DLD1 (cell line): ENCODE results near the gene LXN.

ENCODE experiments used
- in situ Hi-C: cut with HindIII; loops from 2 replicates; pipeline ENCODE4 v1.10.0; 2017; ENCODE audit warnings: low sequenced_read_pairs

The LXN gene

DNA sequence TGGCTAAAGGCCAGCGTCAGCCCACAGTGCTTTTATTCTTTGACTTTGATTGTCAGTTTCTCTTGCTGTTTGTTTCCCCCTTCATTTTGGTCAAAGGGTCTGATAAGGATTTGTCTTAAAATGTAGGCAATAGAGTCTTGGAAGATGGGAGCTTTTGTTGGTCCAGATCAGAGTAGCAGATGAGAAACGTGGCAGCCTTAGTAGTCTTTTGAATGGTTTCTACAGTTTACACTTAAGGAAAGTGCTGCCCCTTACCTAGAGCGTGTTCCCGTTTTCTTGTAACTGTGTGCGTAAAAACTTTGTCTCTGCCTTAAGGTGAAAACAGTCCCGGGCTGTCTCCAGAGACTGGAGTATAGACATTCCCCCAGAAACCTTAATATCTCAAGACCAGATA, 630 bp downstream of the LXN start:
- in situ Hi-C loops = loop anchor here (25.0 kb wide), 1 partner anchor 115 kb away; no protein-coding TSS in a partner anchor

- in situ Hi-C loops = loop anchor here (25.0 kb wide), 1 partner anchor 119 kb away; no protein-coding TSS in a partner anchor
Observed at GRCh38 chr3:158668506-158668905, 3.9 kb downstream of the LXN start.

GRCh38 chr3:158666416-158666815, 6.0 kb downstream of the LXN start:
- in situ Hi-C loops = loop anchor here (25.0 kb wide), 1 partner anchor 121 kb away; no protein-coding TSS in a partner anchor

DNA sequence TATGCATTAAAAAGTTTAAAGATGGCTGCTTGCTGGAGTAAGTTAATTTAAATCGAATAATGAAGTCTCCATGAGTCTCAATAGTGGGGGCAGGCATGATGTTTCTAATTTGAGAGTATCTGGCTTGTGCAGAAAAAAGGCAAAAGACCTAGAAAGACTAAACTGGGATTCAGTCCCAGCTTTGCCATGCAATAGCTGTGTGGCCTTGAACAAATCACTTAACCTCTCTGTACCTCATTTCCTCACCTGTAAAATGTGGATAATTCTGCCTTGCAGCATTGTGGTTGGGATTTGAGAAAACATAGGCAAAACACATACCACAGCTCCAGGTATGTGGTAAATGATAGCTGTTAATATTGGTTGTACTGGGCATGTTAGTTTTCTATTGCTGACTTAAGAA, 8.6 kb downstream of the LXN start:
- in situ Hi-C loops = loop anchor here (25.0 kb wide), 1 partner anchor 123 kb away; no protein-coding TSS in a partner anchor

GRCh38 chr3:158663246-158663645, 9.2 kb downstream of the LXN start:
- in situ Hi-C loops = loop anchor here (25.0 kb wide), 1 partner anchor 124 kb away; no protein-coding TSS in a partner anchor

- in situ Hi-C loops = loop anchor here (25.0 kb wide), 1 partner anchor 127 kb away; no protein-coding TSS in a partner anchor
Observed at GRCh38 chr3:158660711-158661110, 11.7 kb downstream of the LXN start.

- in situ Hi-C loops = loop anchor here (25.0 kb wide), 1 partner anchor 128 kb away; no protein-coding TSS in a partner anchor
Observed at GRCh38 chr3:158659454-158660237, 12.8 kb downstream of the LXN start.

GRCh38 chr3:158658889-158659288, 13.6 kb downstream of the LXN start:
- in situ Hi-C loops = loop anchor here (25.0 kb wide), 1 partner anchor 128 kb away; no protein-coding TSS in a partner anchor

DNA sequence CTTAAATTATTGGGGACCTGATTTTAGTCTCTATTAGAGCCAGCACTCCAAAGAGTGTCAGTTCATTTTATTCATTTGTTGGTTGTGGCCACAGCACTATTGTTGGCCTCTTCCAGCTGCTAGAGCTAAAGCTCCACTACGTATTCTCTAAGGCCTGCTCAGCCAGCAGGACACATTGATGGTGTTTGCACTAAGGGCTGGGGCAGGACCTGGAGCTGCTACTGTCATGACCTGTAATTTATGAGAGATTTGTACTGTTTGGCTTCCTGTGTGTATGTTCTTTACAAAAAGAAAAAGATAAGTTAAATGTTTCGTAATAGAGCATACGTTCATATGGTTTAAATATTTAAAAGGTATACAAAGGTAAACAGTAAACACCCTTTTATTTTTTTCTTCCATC, 20.0 kb downstream of the LXN start:
- in situ Hi-C loops = loop anchor here (25.0 kb wide), 1 partner anchor 135 kb away; no protein-coding TSS in a partner anchor

- in situ Hi-C loops = loop anchor here (25.0 kb wide), 1 partner anchor 136 kb away; no protein-coding TSS in a partner anchor
Observed at GRCh38 chr3:158651192-158651591, 21.3 kb downstream of the LXN start.

DNA sequence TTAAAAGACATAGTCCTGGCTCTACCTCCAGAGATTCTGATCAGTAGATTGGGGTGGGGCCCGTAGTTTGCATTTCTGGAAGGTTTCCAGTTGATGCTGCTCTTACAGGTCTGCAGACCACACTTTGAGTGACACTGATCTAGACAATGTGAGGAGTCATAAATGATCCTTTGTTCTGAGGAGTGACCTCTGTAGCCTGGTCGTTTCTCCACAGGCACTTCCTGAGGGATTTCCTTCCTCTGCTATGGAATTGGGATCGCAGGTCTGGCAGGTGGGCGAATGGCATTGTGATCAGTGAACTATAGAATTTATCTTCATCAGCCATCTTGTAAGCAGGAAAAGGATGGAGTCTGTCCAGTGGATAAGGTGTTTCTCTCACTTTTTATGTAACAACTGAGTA, 22.7 kb downstream of the LXN start:
- in situ Hi-C loops = loop anchor here (25.0 kb wide), 1 partner anchor 138 kb away; no protein-coding TSS in a partner anchor

DNA sequence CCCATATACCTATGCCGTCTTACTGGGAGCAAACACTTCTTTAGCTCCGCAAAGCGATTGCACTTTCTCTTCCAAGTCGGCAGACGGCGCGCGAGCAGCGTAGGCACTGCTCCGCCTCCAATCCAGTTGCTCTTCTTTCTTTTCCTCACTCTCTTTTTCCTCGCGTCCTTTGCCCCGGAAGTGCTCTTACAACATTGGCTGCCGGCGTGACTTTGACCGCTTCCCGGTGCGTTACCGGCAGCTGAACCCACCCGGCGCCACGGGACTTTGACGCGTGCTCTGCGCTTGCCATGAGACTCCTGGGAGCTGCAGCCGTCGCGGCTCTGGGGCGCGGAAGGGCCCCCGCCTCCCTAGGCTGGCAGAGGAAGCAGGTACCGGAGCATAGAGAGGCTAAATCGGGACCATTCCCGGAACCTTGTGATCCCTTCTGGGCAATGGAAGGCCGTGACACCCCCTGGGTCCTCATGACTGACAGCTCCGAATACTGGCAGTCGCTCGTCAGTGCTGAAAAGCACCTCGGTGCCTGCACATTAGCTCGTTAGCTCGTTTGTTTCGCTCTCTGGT, 28.0 kb downstream of the LXN start, which contains the start of gene GFM1:
TSS of gene GFM1 (plus strand) at position 183 of the 564 bp plus-strand sequence. CDS start at position 291, 108 bp downstream.
- in situ Hi-C loops = no loop called here

- in situ Hi-C loops = no loop called here
Observed at GRCh38 chr3:158642474-158643210, 29.8 kb downstream of the LXN start.

GRCh38 chr3:158642005-158642404, 30.4 kb downstream of the LXN start:
- in situ Hi-C loops = no loop called here

DNA sequence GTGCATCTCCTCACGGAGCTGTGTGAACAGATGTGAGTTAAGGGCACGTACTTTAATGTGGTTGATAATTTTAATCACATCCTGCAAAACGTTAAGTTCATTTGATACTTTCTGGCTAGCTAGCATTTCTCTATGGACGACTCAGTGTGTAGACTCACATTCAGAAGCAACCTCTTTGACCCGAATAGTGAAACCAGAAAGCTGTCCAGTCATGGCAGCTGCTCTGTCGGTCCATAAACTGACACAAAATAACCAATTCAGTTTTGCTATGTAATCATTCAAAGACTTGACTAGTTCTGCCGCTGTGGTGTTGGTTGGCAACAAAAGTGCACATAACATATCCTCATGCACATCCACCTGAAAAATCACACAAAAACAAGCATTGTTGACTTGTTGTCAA, 31.8 kb downstream of the LXN start:
- in situ Hi-C loops = no loop called here

- in situ Hi-C loops = no loop called here
Observed at GRCh38 chr3:158631981-158632380, 40.5 kb downstream of the LXN start.

GRCh38 chr3:158625881-158626280, 46.6 kb downstream of the LXN start:
- in situ Hi-C loops = no loop called here

- in situ Hi-C loops = no loop called here
Observed at GRCh38 chr3:158617982-158618875, 54.2 kb downstream of the LXN start.
